Transverse colon (tissue), 4 donors: ENCODE results near the gene TEX29.

Experiments
- POLR2A ChIP-seq: fragments of 450-650 bp; IDR thresholded peaks from one replicate; pipeline ENCODE4 v1.6.1; 2016; ENCODE audit warnings: antibody characterized with exemption, mild to moderate bottlenecking, moderate library complexity
- POLR2AphosphoS5 ChIP-seq, 3 donors: sonication (generic); formaldehyde crosslinking; IDR thresholded peaks; one replicate each; pipeline ENCODE4 v1.6.1; 2016; ENCODE audit warnings: antibody characterized with exemption in 3 of 3
- TF ChIP-seq, protein P1 (sequence below), 5 experiments: fragments of 200-600 bp in 3 of 5; fragments of 450-650 bp in 2 of 5; sonication (generic) in 3 of 5; IDR thresholded peaks; 1 replicate in 2 of 5; 2 replicates in 3 of 5; pipeline ENCODE4 v1.5.1; 2016 to 2017; ENCODE audit warnings: antibody characterized with exemption in 5 of 5, inconsistent platforms in 3 of 5, mild to moderate bottlenecking in 2 of 5, moderate library complexity in 1 of 5

DNA sequence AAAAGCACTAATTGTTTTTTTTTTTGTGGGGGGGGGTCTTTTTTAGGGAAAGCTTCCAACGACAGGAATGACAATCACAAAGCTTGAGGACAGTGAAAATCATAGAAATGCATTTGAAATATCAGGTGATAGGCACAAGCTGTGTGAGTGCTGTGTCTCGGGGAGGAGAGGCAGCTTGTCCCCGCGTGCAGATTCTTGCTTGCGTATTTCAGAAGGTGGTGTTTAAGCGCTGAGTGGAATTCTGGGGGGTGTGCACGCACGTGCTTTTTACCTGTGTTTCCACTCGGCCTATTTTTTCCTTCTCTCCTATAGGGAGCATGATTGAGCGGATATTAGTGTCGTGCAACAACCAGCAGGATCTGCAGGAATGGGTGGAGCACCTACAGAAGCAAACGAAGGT lies 40.2 kb upstream of the TEX29 start:
- TF ChIP-seq, protein P1, sequence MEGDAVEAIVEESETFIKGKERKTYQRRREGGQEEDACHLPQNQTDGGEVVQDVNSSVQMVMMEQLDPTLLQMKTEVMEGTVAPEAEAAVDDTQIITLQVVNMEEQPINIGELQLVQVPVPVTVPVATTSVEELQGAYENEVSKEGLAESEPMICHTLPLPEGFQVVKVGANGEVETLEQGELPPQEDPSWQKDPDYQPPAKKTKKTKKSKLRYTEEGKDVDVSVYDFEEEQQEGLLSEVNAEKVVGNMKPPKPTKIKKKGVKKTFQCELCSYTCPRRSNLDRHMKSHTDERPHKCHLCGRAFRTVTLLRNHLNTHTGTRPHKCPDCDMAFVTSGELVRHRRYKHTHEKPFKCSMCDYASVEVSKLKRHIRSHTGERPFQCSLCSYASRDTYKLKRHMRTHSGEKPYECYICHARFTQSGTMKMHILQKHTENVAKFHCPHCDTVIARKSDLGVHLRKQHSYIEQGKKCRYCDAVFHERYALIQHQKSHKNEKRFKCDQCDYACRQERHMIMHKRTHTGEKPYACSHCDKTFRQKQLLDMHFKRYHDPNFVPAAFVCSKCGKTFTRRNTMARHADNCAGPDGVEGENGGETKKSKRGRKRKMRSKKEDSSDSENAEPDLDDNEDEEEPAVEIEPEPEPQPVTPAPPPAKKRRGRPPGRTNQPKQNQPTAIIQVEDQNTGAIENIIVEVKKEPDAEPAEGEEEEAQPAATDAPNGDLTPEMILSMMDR (IDR thresholded peaks at IDR 0.05): no peak
- TF ChIP-seq POLR2AphosphoS5 (IDR thresholded peaks at IDR 0.05) (no peak), POLR2A (no peak)
